Myocyte (in vitro differentiated cells): ENCODE results near the gene PRPF18. TPM values are rescaled to one million over a fixed set of nuclear protein-coding genes. Genes with fewer than 3 reads are reported as not detected.
A peak's percentile ranks its signal among the peaks of the same experiment; 100 is the strongest.

Experiments
- DNase-seq: peaks from one replicate; pipeline ENCODE4 v3.0.0-alpha.2; 2012; ENCODE audit warnings: low read depth
- total RNA-seq: library from RNA; depleted of rRNA; stranded (reverse); fragments of >200 nt; gene quantifications from 2 replicates; pipeline ENCODE4 v1.2.3, GENCODE V29; 2014

PRPF18 gene
- total RNA-seq, 1 donor from 2014 or later, result 36.5 TPM

DNA sequence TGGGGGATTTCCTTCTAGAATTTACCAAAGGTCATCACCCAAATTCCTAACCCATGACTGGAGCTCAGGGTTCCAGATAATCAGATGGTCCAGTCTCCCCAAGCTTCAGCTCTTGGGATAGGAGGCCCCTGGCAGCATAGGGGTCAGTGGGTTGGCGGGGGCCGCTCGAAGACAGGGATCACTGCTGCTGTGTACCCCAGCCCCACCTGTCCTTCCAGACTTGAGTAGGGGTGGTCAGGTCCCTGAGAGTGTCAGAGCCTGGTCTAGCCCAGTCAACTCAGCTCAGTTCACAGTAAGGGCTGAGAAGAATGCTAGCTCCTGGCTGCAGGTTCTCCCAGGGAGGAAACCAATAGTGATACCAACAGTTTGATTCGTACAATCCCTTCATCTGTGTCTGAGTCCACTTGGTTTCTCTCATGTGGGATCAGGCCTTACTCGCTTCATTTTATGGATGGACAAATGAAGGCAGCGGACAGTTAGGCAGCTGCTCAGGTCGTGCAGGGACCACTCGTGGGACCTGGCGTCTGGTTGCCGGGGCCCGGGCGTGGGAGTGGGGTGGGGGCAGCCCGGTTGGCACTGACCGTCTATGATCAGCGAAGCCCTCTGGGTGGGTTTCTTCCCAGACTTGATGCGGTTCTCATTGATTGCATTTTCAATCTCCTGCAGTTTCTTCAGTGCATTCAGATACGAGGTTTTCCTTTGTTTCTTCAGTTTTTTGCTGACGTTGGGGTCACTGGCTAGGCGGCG lies 78.9 kb downstream of the PRPF18 start:
- no peak for DNase-seq

DNA sequence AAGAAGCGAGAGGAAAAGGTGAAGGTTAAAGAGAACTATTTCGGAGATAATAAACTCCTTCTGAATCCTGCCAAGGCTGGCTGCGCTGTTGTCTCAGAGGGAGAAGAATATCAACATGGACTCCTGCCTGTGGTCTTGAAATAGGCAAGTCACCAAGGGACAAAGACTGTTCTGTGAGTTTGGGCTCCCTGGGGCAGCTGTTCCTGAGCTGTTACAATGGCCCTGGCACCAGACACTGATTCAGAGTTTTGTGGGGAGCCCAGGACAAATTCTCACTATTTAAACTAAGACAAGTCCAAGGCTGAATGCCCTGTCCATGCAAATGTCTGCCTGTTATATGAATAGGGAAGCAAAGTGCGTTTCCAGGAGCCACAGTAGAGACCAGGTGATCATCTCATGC lies 81.4 kb downstream of the PRPF18 start:
- peak; percentile 77 for DNase-seq

GRCh38 chr10:13669182-13669855 lies 82.6 kb downstream of the PRPF18 start:
- DNase-seq, result no peak

- no peak for DNase-seq
These were observed 83.1 kb downstream of the PRPF18 start for GRCh38 chr10:13669901-13670300.

GRCh38 chr10:13670311-13670710 lies 83.5 kb downstream of the PRPF18 start:
- DNase-seq, result no peak

- no peak for DNase-seq
These were observed 85.1 kb downstream of the PRPF18 start for GRCh38 chr10:13671904-13672303.

GRCh38 chr10:13672548-13672947 lies 85.8 kb downstream of the PRPF18 start:
- DNase-seq, result no peak

GRCh38 chr10:13673156-13673555 lies 86.4 kb downstream of the PRPF18 start:
- DNase-seq, result no peak

DNA sequence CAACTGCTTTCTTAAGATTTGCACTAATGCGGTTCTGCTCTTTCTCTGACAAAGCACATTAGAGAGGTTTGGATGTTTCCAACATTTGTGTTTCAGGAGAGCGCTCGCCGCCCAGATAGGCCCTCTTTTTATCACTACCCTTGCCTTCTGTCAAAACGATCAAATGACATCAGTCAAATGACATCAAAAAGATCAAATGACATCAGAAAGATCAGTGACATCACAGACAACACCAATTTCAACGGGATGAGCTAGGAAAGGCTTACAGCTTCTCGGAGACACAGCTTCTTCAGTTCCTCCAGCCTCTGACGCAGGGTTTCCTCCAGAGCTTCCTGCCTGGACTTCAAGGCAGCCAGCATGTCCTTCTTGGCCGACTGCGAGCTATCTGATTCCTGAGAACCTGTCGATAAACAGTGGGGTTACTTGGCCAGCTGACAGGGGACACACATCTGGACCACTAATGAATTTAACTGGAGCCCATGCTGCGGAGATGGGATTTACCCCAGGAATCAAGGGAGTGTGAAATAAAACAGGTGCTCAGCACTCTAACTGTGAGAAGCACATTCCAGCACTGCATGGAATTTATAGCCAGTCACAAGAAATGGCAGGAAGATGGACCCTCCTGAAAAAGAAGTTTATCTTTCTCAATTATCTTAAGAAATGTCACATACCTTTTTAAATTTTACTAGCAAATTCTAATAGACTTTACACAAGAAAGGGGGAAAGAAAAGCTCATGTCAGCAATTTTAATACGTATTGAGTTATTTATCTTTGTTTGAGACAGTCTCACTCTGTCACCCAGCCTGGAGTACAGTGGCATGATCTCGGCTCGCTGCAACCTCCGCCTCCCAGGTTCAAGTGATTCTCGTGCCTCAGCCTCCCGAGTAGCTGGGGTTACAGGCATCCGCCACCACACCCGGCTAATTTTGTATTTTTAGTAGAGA lies 88.2 kb downstream of the PRPF18 start:
- DNase-seq, result no peak

- DNase-seq, result no peak
These were observed 91.5 kb downstream of the PRPF18 start for GRCh38 chr10:13678101-13678843.

Other genes starting within 250 kb of the PRPF18 start
- 39.6 TPM in 2 replicates for gene SEPHS1, start 238.7 kb upstream of the PRPF18 start, total RNA-seq
- gene BEND7, start 58.0 kb upstream of the PRPF18 start, total RNA-seq, result 5.8 and 11.2 TPM in 2 replicates